Measurements from ENCODE around the gene TCF12.

The TCF12 gene

DNA sequence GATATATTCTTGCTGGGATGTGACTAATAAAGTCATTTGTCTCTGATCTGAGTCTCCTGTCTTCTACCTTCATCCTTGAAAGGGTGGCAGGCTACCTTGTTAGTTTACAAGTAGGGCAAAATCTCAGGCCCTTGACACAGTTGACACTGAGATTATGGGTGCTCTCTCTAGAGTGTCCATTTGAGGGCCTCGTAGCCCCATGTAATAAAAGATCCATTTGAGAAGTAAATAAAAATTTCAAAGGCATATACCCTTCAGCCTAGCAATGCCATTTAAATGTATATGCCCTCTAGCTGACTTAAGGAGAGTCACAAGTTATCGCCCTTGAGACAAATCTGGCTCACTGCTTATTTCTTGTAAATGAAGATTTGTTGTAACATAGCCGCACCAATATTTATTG is 98.6 kb downstream of the TCF12 start:
- H3K4me3 ChIP-seq (ENCODE audit: low read depth, low read length) = no peak overlapping the region
- peaks cover 17% of the 10 kb centered on the region for H3K4me1 ChIP-seq
- peak; percentile 19 for DNase-seq
- TF ChIP-seq, protein P1, sequence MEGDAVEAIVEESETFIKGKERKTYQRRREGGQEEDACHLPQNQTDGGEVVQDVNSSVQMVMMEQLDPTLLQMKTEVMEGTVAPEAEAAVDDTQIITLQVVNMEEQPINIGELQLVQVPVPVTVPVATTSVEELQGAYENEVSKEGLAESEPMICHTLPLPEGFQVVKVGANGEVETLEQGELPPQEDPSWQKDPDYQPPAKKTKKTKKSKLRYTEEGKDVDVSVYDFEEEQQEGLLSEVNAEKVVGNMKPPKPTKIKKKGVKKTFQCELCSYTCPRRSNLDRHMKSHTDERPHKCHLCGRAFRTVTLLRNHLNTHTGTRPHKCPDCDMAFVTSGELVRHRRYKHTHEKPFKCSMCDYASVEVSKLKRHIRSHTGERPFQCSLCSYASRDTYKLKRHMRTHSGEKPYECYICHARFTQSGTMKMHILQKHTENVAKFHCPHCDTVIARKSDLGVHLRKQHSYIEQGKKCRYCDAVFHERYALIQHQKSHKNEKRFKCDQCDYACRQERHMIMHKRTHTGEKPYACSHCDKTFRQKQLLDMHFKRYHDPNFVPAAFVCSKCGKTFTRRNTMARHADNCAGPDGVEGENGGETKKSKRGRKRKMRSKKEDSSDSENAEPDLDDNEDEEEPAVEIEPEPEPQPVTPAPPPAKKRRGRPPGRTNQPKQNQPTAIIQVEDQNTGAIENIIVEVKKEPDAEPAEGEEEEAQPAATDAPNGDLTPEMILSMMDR (IDR thresholded peaks at IDR 0.05; ENCODE audit: low read depth, low read length) = peak; percentile 55
- H3K36me3 ChIP-seq = no peaks in the 10 kb centered on the region
- H3K27me3 ChIP-seq = no peaks in the 10 kb centered on the region
- no peaks in the 10 kb centered on the region for H3K9me3 ChIP-seq

DNA sequence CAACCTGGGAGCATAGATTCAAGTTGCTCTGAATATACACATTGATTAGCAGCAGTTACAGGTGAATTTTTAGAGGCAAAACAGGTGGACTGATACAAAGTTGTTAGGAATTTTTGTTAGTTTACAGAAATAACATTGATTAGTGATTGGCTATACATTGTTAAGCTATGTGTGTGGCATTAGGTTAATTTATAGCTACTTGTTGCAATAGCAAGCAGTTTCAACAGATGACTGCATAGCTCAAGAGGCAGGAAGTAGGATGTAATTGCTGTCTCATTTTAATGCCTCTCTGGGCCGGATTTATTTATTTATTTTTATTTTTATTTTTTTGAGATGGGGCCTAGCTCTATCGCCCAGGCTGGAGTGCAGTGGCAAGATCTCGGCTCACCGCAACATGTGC is 99.7 kb downstream of the TCF12 start:
- H3K9me3 ChIP-seq = no peaks in the 10 kb centered on the region
- H3K4me1 ChIP-seq = peaks cover 17% of the 10 kb centered on the region
- H3K27me3 ChIP-seq = no peaks in the 10 kb centered on the region
- no peak overlapping the region for H3K4me3 ChIP-seq (ENCODE audit: low read depth, low read length)
- TF ChIP-seq, protein P1 (IDR thresholded peaks at IDR 0.05; ENCODE audit: low read depth, low read length) = no peak
- DNase-seq = no peak
- H3K36me3 ChIP-seq = no peaks in the 10 kb centered on the region

DNA sequence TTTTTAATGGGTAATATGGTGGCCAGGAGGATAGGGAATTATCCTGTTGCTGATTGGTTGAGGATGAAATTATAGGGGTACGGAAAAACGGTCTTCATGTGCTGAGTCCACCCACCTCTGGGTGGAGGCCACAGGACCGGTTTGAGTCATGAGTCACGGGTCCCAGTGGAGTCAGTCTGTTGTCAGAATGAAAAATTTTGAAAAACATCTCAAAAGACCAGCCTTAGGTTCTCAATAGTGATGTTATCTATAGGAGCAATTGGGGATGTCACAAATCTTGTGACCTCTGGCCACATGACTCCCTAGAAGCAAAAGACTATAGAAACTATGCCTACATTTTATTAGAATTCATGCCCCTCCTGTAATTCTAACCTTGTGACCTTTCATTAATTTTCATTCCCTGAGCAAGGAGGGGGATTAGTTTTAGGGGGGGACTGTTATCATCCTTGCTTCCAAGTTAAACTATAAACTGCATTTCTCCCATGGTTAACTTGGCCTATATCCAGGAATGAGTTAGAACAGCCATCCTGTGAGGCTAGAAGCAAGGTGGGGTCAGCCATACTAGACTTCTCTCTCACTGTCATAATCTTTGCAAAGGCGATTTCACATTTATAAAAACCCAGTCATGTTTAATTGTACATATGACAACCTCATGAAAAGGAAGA is 101.2 kb downstream of the TCF12 start:
- H3K4me1 ChIP-seq = peaks cover 17% of the 10 kb centered on the region
- DNase-seq = no peak
- no peaks in the 10 kb centered on the region for H3K36me3 ChIP-seq
- TF ChIP-seq, protein P1 (IDR thresholded peaks at IDR 0.05; ENCODE audit: low read depth, low read length) = no peak
- H3K9me3 ChIP-seq = no peaks in the 10 kb centered on the region
- H3K4me3 ChIP-seq (ENCODE audit: low read depth, low read length) = no peak overlapping the region
- H3K27me3 ChIP-seq = no peaks in the 10 kb centered on the region

DNA sequence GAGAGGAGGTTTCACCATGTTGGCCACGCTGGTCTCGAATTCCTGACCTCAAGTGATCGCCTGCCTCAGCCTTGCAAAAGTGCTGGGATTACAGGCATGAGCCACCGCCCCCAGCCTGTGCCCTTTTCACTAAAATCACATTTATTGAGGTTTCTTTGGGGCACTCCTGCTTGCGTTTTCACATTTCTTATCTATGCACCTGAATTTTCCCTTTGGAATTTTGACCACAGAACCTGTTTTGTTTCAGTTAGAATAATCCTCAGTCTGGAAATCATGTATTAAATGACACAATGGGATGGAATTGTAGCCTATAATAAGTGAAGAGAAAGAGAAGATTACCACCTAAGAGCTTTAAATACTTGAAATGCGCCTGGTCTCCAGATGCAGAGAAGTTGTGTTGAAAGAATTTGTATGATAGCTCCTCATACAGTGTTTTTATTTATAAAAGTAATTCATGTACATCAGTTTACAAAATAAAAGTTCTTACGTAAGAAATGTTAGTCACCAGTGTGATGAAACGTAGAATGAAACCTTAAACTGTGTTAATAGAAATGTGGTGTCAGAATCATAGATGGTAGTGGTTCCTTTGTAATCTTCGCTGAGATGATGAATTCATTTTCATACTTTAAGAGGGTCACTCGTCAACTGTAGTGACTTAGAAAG is 107.0 kb downstream of the TCF12 start:
- no peaks in the 10 kb centered on the region for H3K9me3 ChIP-seq
- H3K4me1 ChIP-seq = peaks cover 5% of the 10 kb centered on the region
- TF ChIP-seq, protein P1 (IDR thresholded peaks at IDR 0.05; ENCODE audit: low read depth, low read length) = no peak
- H3K36me3 ChIP-seq = no peaks in the 10 kb centered on the region
- no peaks in the 10 kb centered on the region for H3K27me3 ChIP-seq
- DNase-seq = no peak
- H3K4me3 ChIP-seq (ENCODE audit: low read depth, low read length) = no peak overlapping the region

DNA sequence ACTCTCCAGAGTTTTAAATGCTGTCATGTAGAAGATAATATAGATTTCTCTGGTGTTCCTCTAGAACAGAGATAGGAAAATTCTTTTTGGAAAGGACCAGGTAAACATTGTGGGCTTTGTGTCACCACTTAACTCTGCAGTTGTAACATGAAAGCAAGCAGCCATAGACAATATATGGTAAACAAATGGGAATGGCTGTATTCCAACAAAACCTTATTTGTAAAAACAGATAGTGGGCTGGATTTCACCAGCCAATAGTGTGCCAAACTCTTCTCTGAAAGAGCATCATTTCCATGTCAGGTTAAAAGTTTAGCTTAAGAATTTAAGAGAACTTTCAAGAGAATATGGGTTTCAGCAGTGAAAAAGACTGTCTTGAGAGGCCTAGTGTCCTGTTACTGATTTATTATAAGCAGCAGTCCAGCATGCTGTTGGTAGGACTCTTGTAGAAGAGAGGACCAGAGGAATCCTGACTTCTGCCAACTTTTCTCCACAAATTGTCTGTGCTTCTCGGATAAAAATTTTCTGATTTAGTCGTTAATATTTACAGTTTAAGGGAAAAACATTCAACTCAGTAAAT is 107.7 kb downstream of the TCF12 start:
- TF ChIP-seq, protein P1 (IDR thresholded peaks at IDR 0.05; ENCODE audit: low read depth, low read length) = no peak
- Histone ChIP-seq H3K4me3 (ENCODE audit: low read depth, low read length) (no peak overlapping the region), H3K27me3 (no peaks in the 10 kb centered on the region), H3K36me3 (no peaks in the 10 kb centered on the region), H3K9me3 (no peaks in the 10 kb centered on the region), H3K4me1 (peaks cover 11% of the 10 kb centered on the region)
- no peak for DNase-seq

DNA sequence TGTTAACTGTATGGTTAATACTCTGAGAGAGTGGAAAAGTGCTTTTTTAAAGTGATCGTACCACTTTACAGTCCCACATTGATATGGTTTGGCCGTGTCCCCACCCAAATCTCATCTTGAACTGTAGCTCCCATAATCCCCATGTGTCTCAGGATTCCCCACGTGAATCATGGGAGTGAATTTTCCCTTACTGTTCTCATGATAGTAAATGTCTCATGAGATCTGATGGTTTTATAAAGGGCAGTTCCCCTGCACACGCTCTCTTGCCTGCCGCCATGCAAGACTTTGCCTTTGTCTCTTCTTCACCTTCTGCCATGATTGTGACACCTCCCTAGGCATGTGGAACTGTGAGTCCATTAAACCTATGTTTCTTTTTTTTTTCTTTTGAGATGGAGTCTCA is 109.2 kb downstream of the TCF12 start:
- no peak for DNase-seq
- Histone ChIP-seq H3K36me3 (no peaks in the 10 kb centered on the region), H3K4me3 (ENCODE audit: low read depth, low read length) (no peak overlapping the region), H3K9me3 (no peaks in the 10 kb centered on the region), H3K4me1 (peaks cover 22% of the 10 kb centered on the region), H3K27me3 (no peaks in the 10 kb centered on the region)
- TF ChIP-seq, protein P1 (IDR thresholded peaks at IDR 0.05; ENCODE audit: low read depth, low read length) = no peak
